ENCODE results near the gene RTN4R. TPM values are rescaled to one million over a fixed set of nuclear protein-coding genes. Genes with fewer than 3 reads are reported as not detected.
A peak's percentile ranks its signal among the peaks of the same experiment; 100 is the strongest.

The RTN4R gene
- total and polyA plus RNA-seq, 9 of the 15 experiments (the other 6 are each of a cell fraction or from before 2014, with no cell fraction given): 0.04 to 2.8 (median 1.4) TPM; not detected in 3

GRCh38 chr22:20258584-20259326 is 9.4 kb downstream of the RTN4R start:
- peaks cover 14 to 60% of the 10 kb centered on the region in 2 experiments for H3K4me1 ChIP-seq (replicated peaks in 1 of 2; ENCODE audit: control insufficient read depth in 2 of 2, insufficient read depth in 2 of 2, low read length in 2 of 2)
- intact Hi-C loops (cut with micrococcal nuclease): no loop called here
- no peak overlapping the region for H3K9ac ChIP-seq (ENCODE audit: insufficient read depth in 1 of 2, low read depth in 2 of 2, low read length in 2 of 2)
- no peaks in the 10 kb centered on the region for H3K79me2 ChIP-seq (ENCODE audit: control insufficient read depth, insufficient read depth, low read length)
- H3K4me2 ChIP-seq (ENCODE audit: insufficient read depth, low read length): no peak overlapping the region
- H3K9me3 ChIP-seq (replicated peaks; ENCODE audit: control insufficient read depth, insufficient read depth, low read depth, low read length): no peaks in the 10 kb centered on the region
- H2AFZ ChIP-seq (ENCODE audit: low read depth, low read length): no peak overlapping the region
- ATAC-seq (peak; percentile 79), DNase-seq (ENCODE audit: extremely low read depth in 1 of 4, low spot score in 3 of 4) (peak; percentile 84 to 98 (median 94)), FAIRE-seq (peak; percentile 65)
- peaks cover 2 to 35% of the 10 kb centered on the region in 2 experiments; a peak in 4 of 5 replicates for H3K27me3 ChIP-seq (ENCODE audit: control insufficient read depth in 2 of 2, insufficient read depth in 2 of 2, low read length in 2 of 2)
- H4K20me1 ChIP-seq (replicated peaks; ENCODE audit: control insufficient read depth, insufficient read depth, low read length): peaks cover 43% of the 10 kb centered on the region
- WGBS (ENCODE audit: insufficient coverage, low coverage, missing lambda C conversion rate): 24% methylated on average over 18 of the region's 18 CpGs
- H3K9me1 ChIP-seq (ENCODE audit: control insufficient read depth, insufficient read depth, low read length): peaks cover 6% of the 10 kb centered on the region
- POLR2A ChIA-PET: interaction anchor here (0.5 to 2.3 kb wide), 11 partner anchors 10 to 377 kb away, joined by 3 to 8 read pairs (median 4); no protein-coding TSS in a partner anchor
- no peak overlapping the region for H3K4me3 ChIP-seq
- in situ Hi-C loops (cut with MboI): no loop called here
- H3K27ac ChIP-seq (ENCODE audit: extremely low read depth, low read depth, low read length): no peak overlapping the region
- CTCF ChIA-PET (ENCODE audit: low intra/inter-chr PET ratio): no interaction called here
- H3K36me3 ChIP-seq (ENCODE audit: control insufficient read depth, insufficient read depth, low read length): no peaks in the 10 kb centered on the region
- BruUV-seq (replicated peaks): no TSS peak
- TF ChIP-seq ID3 (CRISPR knock-in tag; IDR thresholded peaks at IDR 0.05): no peak
- 0 out of 2 replicates have a peak, but pooled peaks have one; percentile 77 for TF ChIP-seq ID3 (tag; IDR thresholded peaks at IDR 0.05)
- TF ChIP-seq MCM7 (IDR thresholded peaks at IDR 0.05): no peak
- TF ChIP-seq CC2D1A (IDR thresholded peaks at IDR 0.05): peak; percentile 18; the same call in 1 of the 2 replicates
- TF ChIP-seq EZH2 (IDR thresholded peaks at IDR 0.05; ENCODE audit: borderline replicate concordance, low read depth, low read length): no peak
- TF ChIP-seq SPI1 (IDR thresholded peaks at IDR 0.05; ENCODE audit: borderline replicate concordance, low read depth, low read length): peak; percentile 64
- peak; percentile 40; the same call in 1 of the 2 replicates for TF ChIP-seq REST (IDR thresholded peaks at IDR 0.05; ENCODE audit: borderline replicate concordance)
- no peak for TF ChIP-seq REST (CRISPR knock-in tag; IDR thresholded peaks at IDR 0.05; ENCODE audit: low read depth)
- TF ChIP-seq RCOR1 (IDR thresholded peaks at IDR 0.05; ENCODE audit: borderline replicate concordance in 1 of 2, low read depth in 2 of 2, low read length in 2 of 2): peak in 1 of 2 experiments; percentile 46; a peak in 1 of 4 replicates
- TF ChIP-seq HLTF (IDR thresholded peaks at IDR 0.05): 0 out of 2 replicates have a peak, but pooled peaks have one; percentile 60
- TF ChIP-seq, protein P1, sequence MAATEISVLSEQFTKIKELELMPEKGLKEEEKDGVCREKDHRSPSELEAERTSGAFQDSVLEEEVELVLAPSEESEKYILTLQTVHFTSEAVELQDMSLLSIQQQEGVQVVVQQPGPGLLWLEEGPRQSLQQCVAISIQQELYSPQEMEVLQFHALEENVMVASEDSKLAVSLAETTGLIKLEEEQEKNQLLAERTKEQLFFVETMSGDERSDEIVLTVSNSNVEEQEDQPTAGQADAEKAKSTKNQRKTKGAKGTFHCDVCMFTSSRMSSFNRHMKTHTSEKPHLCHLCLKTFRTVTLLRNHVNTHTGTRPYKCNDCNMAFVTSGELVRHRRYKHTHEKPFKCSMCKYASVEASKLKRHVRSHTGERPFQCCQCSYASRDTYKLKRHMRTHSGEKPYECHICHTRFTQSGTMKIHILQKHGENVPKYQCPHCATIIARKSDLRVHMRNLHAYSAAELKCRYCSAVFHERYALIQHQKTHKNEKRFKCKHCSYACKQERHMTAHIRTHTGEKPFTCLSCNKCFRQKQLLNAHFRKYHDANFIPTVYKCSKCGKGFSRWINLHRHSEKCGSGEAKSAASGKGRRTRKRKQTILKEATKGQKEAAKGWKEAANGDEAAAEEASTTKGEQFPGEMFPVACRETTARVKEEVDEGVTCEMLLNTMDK (IDR thresholded peaks at IDR 0.05; ENCODE audit: borderline replicate concordance, insufficient read depth, low read depth, low read length, poor library complexity, severe bottlenecking): peak; percentile 87

All from K562 (cell line).